K562 (cell line): Measurements from ENCODE around the gene USP32. TPM values are rescaled to one million over a fixed set of nuclear protein-coding genes. Genes with fewer than 3 reads are reported as not detected.

ENCODE experiments used
- ARNT ChIP-seq, 2 experiments: fragments of 450-650 bp; IDR thresholded peaks; 2 replicates each; pipeline ENCODE4 v1.6.1; 2016; ENCODE audit warnings: mild to moderate bottlenecking in 1 of 2
- BCL6 ChIP-seq: fragments of 250-450 bp; sonication (Bioruptor Pico); IDR thresholded peaks from 2 replicates; pipeline ENCODE4 v1.4.0; 2020
- CREB3 ChIP-seq: fragments of 450-650 bp; conservative IDR thresholded peaks from 2 replicates; pipeline ENCODE4 v1.6.1; 2016; ENCODE audit warnings: missing genetic modification characterization, low read depth, mild to moderate bottlenecking, missing compliant biosample characterization, moderate library complexity
- CSDE1 ChIP-seq, 2 experiments: fragments of 450-650 bp; IDR thresholded peaks; 2 replicates each; pipeline ENCODE4 v1.6.1; 2016; ENCODE audit warnings: mild to moderate bottlenecking in 1 of 2
- DLX4 ChIP-seq: fragments of 250-450 bp; sonication (Bioruptor Pico); IDR thresholded peaks from 2 replicates; pipeline ENCODE4 v1.6.1; 2021; ENCODE audit warnings: mild to moderate bottlenecking
- FOXJ3 ChIP-seq: sonication (generic); formaldehyde crosslinking; IDR thresholded peaks from 2 replicates; pipeline ENCODE4 v1.4.0; 2020; ENCODE audit warnings: mild to moderate bottlenecking, missing genetic modification reagents
- HDAC1 ChIP-seq, 2 experiments: fragments of 450-650 bp; IDR thresholded peaks; 2 replicates each; pipeline ENCODE4 v1.6.1; 2016 to 2017; ENCODE audit warnings: inconsistent platforms in 1 of 2, mild to moderate bottlenecking in 1 of 2, moderate library complexity in 1 of 2
- HEY1 ChIP-seq: fragments of 250-450 bp; sonication (Bioruptor Pico); IDR thresholded peaks from 2 replicates; pipeline ENCODE4 v1.5.0; 2020; ENCODE audit warnings: mild to moderate bottlenecking, moderate library complexity, borderline replicate concordance
- HIVEP1 ChIP-seq: fragments of 250-450 bp; sonication (Bioruptor Pico); IDR thresholded peaks from 2 replicates; pipeline ENCODE4 v1.4.0; 2020; ENCODE audit warnings: mild to moderate bottlenecking
- MTA2 ChIP-seq: fragments of 450-650 bp; IDR thresholded peaks from 2 replicates; pipeline ENCODE4 v1.6.1; 2016; ENCODE audit warnings: low read depth
- NCOA6 ChIP-seq: fragments of 450-650 bp; IDR thresholded peaks from 2 replicates; pipeline ENCODE4 v1.6.1; 2017; ENCODE audit warnings: mild to moderate bottlenecking
- NELFE ChIP-seq: IDR thresholded peaks from 2 replicates; pipeline ENCODE4 v1.6.1; 2011; ENCODE audit warnings: mild to moderate bottlenecking; ENCODE audit not compliant: insufficient read depth, insufficient read length
- PCBP1 ChIP-seq: fragments of 200-400 bp; formaldehyde crosslinking; IDR thresholded peaks from 2 replicates; pipeline ENCODE4 v1.6.1; 2018; ENCODE audit warnings: mild to moderate bottlenecking, low read depth, low read length; ENCODE audit not compliant: poor library complexity, severe bottlenecking
- PHB ChIP-seq: fragments of 250-450 bp; sonication (Bioruptor Pico); IDR thresholded peaks from 2 replicates; pipeline ENCODE4 v1.5.0; 2021
- PHB2 ChIP-seq: fragments of 450-650 bp; IDR thresholded peaks from 2 replicates; pipeline ENCODE4 v1.6.1; 2017; ENCODE audit warnings: low read depth
- POLR3G ChIP-seq: IDR thresholded peaks from 2 replicates; pipeline ENCODE4 v1.6.1; 2011; ENCODE audit not compliant: insufficient read length, insufficient replicate concordance; ENCODE audit errors: extremely low read depth
- PRPF4 ChIP-seq: fragments of 200-400 bp; formaldehyde crosslinking; IDR thresholded peaks from one replicate; pipeline ENCODE4 v1.6.1; 2017; ENCODE audit warnings: low read length, low read depth, mild to moderate bottlenecking; ENCODE audit not compliant: insufficient read depth, poor library complexity, severe bottlenecking
- PTRF ChIP-seq: fragments of 450-650 bp; IDR thresholded peaks from 2 replicates; pipeline ENCODE4 v1.6.1; 2016; ENCODE audit warnings: mild to moderate bottlenecking, missing genetic modification characterization, missing compliant biosample characterization
- SMAD3 ChIP-seq: fragments of 450-650 bp; formaldehyde crosslinking; conservative IDR thresholded peaks from 2 replicates; pipeline ENCODE4 v1.4.0; 2020; ENCODE audit warnings: mild to moderate bottlenecking
- SNRNP70 ChIP-seq: fragments of 200-400 bp; formaldehyde crosslinking; optimal IDR thresholded peaks from 2 replicates; pipeline ENCODE3; 2017; ENCODE audit warnings: low read depth, low read length
- SREBF1 ChIP-seq: fragments of 150-350 bp; IDR thresholded peaks from 2 replicates; pipeline ENCODE4 v1.6.1; 2014; ENCODE audit warnings: antibody characterized with exemption, low read depth, low read length, borderline replicate concordance
- STAT5A ChIP-seq: IDR thresholded peaks from 2 replicates; pipeline ENCODE4 v1.6.1; 2012; ENCODE audit warnings: low read length, inconsistent platforms, borderline replicate concordance
- TFAP4 ChIP-seq: sonication (generic); formaldehyde crosslinking; IDR thresholded peaks from 2 replicates; pipeline ENCODE4 v1.8.0; 2022; ENCODE audit warnings: missing genetic modification reagents, mild to moderate bottlenecking, moderate library complexity, borderline replicate concordance
- ZBTB43 ChIP-seq: sonication (generic); formaldehyde crosslinking; IDR thresholded peaks from 2 replicates; pipeline ENCODE4 v1.8.0; 2023; ENCODE audit warnings: mild to moderate bottlenecking, missing genetic modification reagents
- ZKSCAN3 ChIP-seq: fragments of 250-450 bp; sonication (Bioruptor Pico); IDR thresholded peaks from 2 replicates; pipeline ENCODE4 v1.4.0; 2020
- ZNF324 ChIP-seq: fragments of 250-450 bp; sonication (Bioruptor Pico); IDR thresholded peaks from 2 replicates; pipeline ENCODE4 v1.4.0; 2020; ENCODE audit warnings: mild to moderate bottlenecking
- ZNF395 ChIP-seq: fragments of 200-800 bp; sonication (Bioruptor generic); IDR thresholded peaks from 2 replicates; pipeline ENCODE4 v1.6.1; 2017; ENCODE audit warnings: missing genetic modification characterization, missing compliant biosample characterization
- ZNF830 ChIP-seq: fragments of 250-450 bp; sonication (Bioruptor Pico); IDR thresholded peaks from 2 replicates; pipeline ENCODE4 v1.5.0; 2021; ENCODE audit warnings: mild to moderate bottlenecking
- polyA plus RNA-seq, 8 experiments: library from polyadenylated mRNA; depleted of rRNA in 4 of 8; stranded (reverse) in 5 of 8; unstranded in 3 of 8; fragments of >200 nt; fragmentation: Nextera tagmentation in 2 of 8; fragmentation: Illumina TruSeq in 1 of 8; extraction: Ambion mirVana in 2 of 8; extraction: Trizol in 1 of 8; gene quantifications; 2 replicates each; pipeline versions ENCODE4 v1.2.1 to v1.2.3, GENCODE V29; 2011 to 2014; ENCODE audit warnings: inconsistent platforms in 1 of 8, missing spikeins in 1 of 8
- total RNA-seq, 7 experiments: library from RNA; depleted of rRNA in 6 of 7; stranded (reverse); fragments of >200 nt in 6 of 7; fragmentation: Illumina TruSeq in 2 of 7; extraction: Trizol in 2 of 7; gene quantifications; 2 replicates each; pipeline versions ENCODE4 v1.2.1 to v1.2.3, GENCODE V29; 2011 to 2021; ENCODE audit warnings: low replicate concordance in 1 of 7

USP32 gene
- total and polyA plus RNA-seq, 9 of the 15 experiments (the other 6 are each of a cell fraction or from before 2014, with no cell fraction given), result 18.0 to 69.3 (median 47.1) TPM

- TF ChIP-seq SMAD3 (CRISPR knock-in tag) (no peak), ARNT (IDR thresholded peaks at IDR 0.05) (0 out of 4 replicates have a peak, but pooled peaks of 1 of the 2 experiments have one; percentile 45), PHB (no peak), PRPF4 (no peak), ZKSCAN3 (CRISPR knock-in tag) (no peak), SREBF1 (no peak), FOXJ3 (CRISPR knock-in tag) (no peak), TFAP4 (no peak), HDAC1 (IDR thresholded peaks at IDR 0.05) (no peak), POLR3G (no peak), DLX4 (CRISPR knock-in tag) (no peak), SNRNP70 (no peak), HEY1 (CRISPR knock-in tag) (no peak), NELFE (no peak), STAT5A (no peak), ZBTB43 (CRISPR knock-in tag) (no peak), MTA2 (no peak), PTRF (no peak), PCBP1 (no peak), ZNF324 (CRISPR knock-in tag) (no peak), NCOA6 (no peak), BCL6 (CRISPR knock-in tag) (no peak), ZNF830 (CRISPR knock-in tag) (no peak), CSDE1 (IDR thresholded peaks at IDR 0.05) (no peak), PHB2 (no peak), CREB3 (no peak), HIVEP1 (CRISPR knock-in tag) (no peak), ZNF395 (no peak)
Observed at GRCh38 chr17:60388742-60389141, 3.2 kb downstream of the USP32 start (continued).
